B cell (primary cell): ENCODE results near the gene SDK1. TPM values are rescaled to one million over a fixed set of nuclear protein-coding genes. Genes with fewer than 3 reads are reported as not detected.

Experiments
- ATAC-seq: fragments of 200-7000 bp; cut with Tn5 transposase; one replicate; pipeline ENCODE4 v1.10.0; 2021; ENCODE audit warnings: low read depth, mild to moderate bottlenecking, moderate number of reproducible peaks, moderate library complexity
- CTCF ChIA-PET: fragments of 350-600 bp; sonication (Branson Sonifier 250); formaldehyde crosslinking; loops from one replicate; lab custom pipeline; 2021; ENCODE audit warnings: antibody characterized with exemption, inconsistent platforms; lab: Charles Lee
- POLR2A ChIA-PET: fragments of 350-600 bp; sonication (Branson Sonifier 250); formaldehyde crosslinking; loops from one replicate; lab custom pipeline; 2021; ENCODE audit warnings: antibody characterized with exemption; lab: Charles Lee
- DNase-seq: peaks from one replicate; pipeline ENCODE4 v3.0.0; 2013
- H2AFZ ChIP-seq: 2 replicates; pipeline ENCODE4 v1.6.1; 2012; ENCODE audit warnings: mild to moderate bottlenecking, low read depth, low read length; ENCODE audit not compliant: insufficient read depth, poor library complexity, severe bottlenecking
- H3K27ac ChIP-seq, 2 donors: 1 replicate in 1 of 2; 2 replicates in 1 of 2; pipeline ENCODE4 v1.5.1; 2012 to 2013; ENCODE audit warnings: low read length in 2 of 2, mild to moderate bottlenecking in 2 of 2, moderate library complexity in 1 of 2
- H3K27me3 ChIP-seq, 4 experiments: fragments of 200-600 bp in 1 of 4; sonication (generic) in 1 of 4; replicated peaks in 1 of 4; 1 replicate in 2 of 4; 2 replicates in 2 of 4; pipeline versions ENCODE4 v1.6.1 to v1.7.0; 2013 to 2016; ENCODE audit warnings: low read length in 3 of 4, mild to moderate bottlenecking in 2 of 4, mixed read lengths in 1 of 4, moderate library complexity in 1 of 4; ENCODE audit not compliant: insufficient read depth in 4 of 4, control insufficient read depth in 3 of 4; ENCODE audit errors: control extremely low read depth in 1 of 4
- H3K36me3 ChIP-seq, 2 experiments: replicated peaks in 1 of 2; 1 replicate in 1 of 2; 2 replicates in 1 of 2; pipeline versions ENCODE4 v1.6.1 to v1.7.1; 2013; ENCODE audit warnings: low read length in 1 of 2; ENCODE audit not compliant: insufficient read depth in 2 of 2, control insufficient read depth in 1 of 2; ENCODE audit errors: control extremely low read depth in 1 of 2, extremely low read depth in 1 of 2
- H3K4me1 ChIP-seq, 2 donors: fragments of 200-600 bp in 1 of 2; sonication (generic) in 1 of 2; 1 replicate in 1 of 2; 2 replicates in 1 of 2; pipeline versions ENCODE4 v1.5.1 to v1.6.1; 2013 to 2017; ENCODE audit warnings: low read length in 2 of 2; ENCODE audit not compliant: control insufficient read depth in 2 of 2, insufficient read depth in 2 of 2
- H3K4me2 ChIP-seq: replicated peaks from 2 replicates; pipeline ENCODE3; 2012; ENCODE audit warnings: mild to moderate bottlenecking, low read depth, low read length; ENCODE audit not compliant: poor library complexity, severe bottlenecking
- H3K4me3 ChIP-seq, 5 experiments: fragments of 200-600 bp in 1 of 5; sonication (generic) in 1 of 5; 1 replicate in 3 of 5; 2 replicates in 2 of 5; pipeline versions ENCODE4 v1.5.1 to v1.7.0; 2011 to 2016; ENCODE audit warnings: low read length in 4 of 5, mild to moderate bottlenecking in 4 of 5, low read depth in 2 of 5, control low read depth in 1 of 5, moderate library complexity in 1 of 5; ENCODE audit not compliant: insufficient read depth in 1 of 5; ENCODE audit errors: control extremely low read depth in 1 of 5, extremely low read depth in 1 of 5
- H3K79me2 ChIP-seq: fragments of 200-600 bp; sonication (generic); one replicate; pipeline ENCODE4 v1.6.0; 2016; ENCODE audit warnings: low read length; ENCODE audit not compliant: control insufficient read depth, insufficient read depth
- H3K9ac ChIP-seq: fragments of 200-600 bp; sonication (generic); 2 replicates; pipeline ENCODE4 v1.6.1; 2017; ENCODE audit warnings: mild to moderate bottlenecking, low read length, moderate library complexity
- H3K9me3 ChIP-seq, 3 donors: one replicate each; pipeline versions ENCODE4 v1.6.1 to v1.7.1; 2013; ENCODE audit warnings: low read length in 2 of 3; ENCODE audit not compliant: control insufficient read depth in 2 of 3, insufficient read depth in 1 of 3; ENCODE audit errors: control extremely low read depth in 1 of 3
- H4K20me1 ChIP-seq: 2 replicates; pipeline ENCODE4 v1.6.0; 2012; ENCODE audit warnings: mild to moderate bottlenecking, low read length; ENCODE audit not compliant: insufficient read depth, control insufficient read depth, poor library complexity, severe bottlenecking
- H3K27ac Mint-ChIP-seq: one replicate; pipeline ENCODE4 v1.8.0; 2021; ENCODE audit warnings: mixed read lengths
- H3K27me3 Mint-ChIP-seq: one replicate; pipeline ENCODE4 v1.8.0; 2021; ENCODE audit warnings: mixed read lengths
- H3K4me1 Mint-ChIP-seq: one replicate; pipeline ENCODE4 v1.8.0; 2021; ENCODE audit warnings: mixed read lengths
- H3K4me3 Mint-ChIP-seq: one replicate; pipeline ENCODE4 v1.8.0; 2021; ENCODE audit warnings: mixed read lengths
- H3K9me3 Mint-ChIP-seq: one replicate; pipeline ENCODE4 v1.8.0; 2022; ENCODE audit warnings: mixed read lengths; ENCODE audit not compliant: insufficient read depth
- EZH2 ChIP-seq: IDR thresholded peaks from 2 replicates; pipeline ENCODE4 v1.6.1; 2012; ENCODE audit warnings: borderline replicate concordance, low read depth, mild to moderate bottlenecking, moderate library complexity, low read length; ENCODE audit not compliant: insufficient read depth, poor library complexity, severe bottlenecking
- WGBS: methylation state at CpG from one replicate; pipeline ENCODE4 v1.1.5; 2013; ENCODE audit warnings: missing lambda C conversion rate; ENCODE audit not compliant: insufficient coverage; 5-methylcytosine and 5-hydroxymethylcytosine counted together
- intact Hi-C: fragments of 100-400 bp; cut with micrococcal nuclease; formaldehyde crosslinking; loops from one replicate; pipeline ENCODE4 v1.10.0; 2022
- polyA plus RNA-seq: library from polyadenylated mRNA; depleted of rRNA; stranded (reverse); fragments of >200 nt; gene quantifications from 2 replicates; pipeline ENCODE4 v1.2.3, GENCODE V29; 2012
- total RNA-seq, 2 donors: library from RNA; stranded (reverse); fragments of 120-200 nt in 1 of 2; gene quantifications; 1 replicate in 1 of 2; 2 replicates in 1 of 2; pipeline versions ENCODE4 v1.2.3 to v1.2.4, GENCODE V29; 2013 to 2022
- TF ChIP-seq, protein P1 (sequence below): fragments of 200-600 bp; IDR thresholded peaks from one replicate; pipeline ENCODE4 v1.8.0; 2022; ENCODE audit warnings: antibody characterized with exemption, mild to moderate bottlenecking

SDK1 gene
- total and polyA plus RNA-seq, 2 donors (not counting 1 experiment from before 2014, with no cell fraction given): 0.73 to 2.0 TPM

DNA sequence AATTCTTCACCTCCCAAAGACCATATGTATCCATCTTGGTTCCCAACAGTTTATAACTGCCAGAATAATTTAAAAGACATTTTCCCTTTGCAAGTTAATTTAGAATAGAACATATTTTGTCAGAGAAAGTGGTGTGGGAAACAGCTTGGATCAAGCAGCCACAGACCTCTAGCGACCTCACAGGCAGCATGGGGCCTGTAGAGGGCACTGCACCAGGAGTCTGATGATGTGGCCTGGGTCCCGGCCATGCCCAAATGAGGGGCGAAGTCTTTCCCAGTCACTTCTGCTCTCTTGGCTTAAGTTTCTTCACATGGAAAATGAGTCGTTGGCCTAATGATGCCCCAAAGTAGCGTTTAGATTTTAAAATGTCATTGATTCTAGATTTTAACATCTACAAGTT is 243.2 kb downstream of the SDK1 start:
- Histone ChIP-seq H3K27ac (no peak overlapping the region), H3K4me3 (no peak overlapping the region), H3K36me3 (no peaks in the 10 kb centered on the region), H3K9me3 (no peaks in the 10 kb centered on the region), H4K20me1 (no peaks in the 10 kb centered on the region), H2AFZ (no peak overlapping the region), H3K4me2 (no peak overlapping the region), H3K4me1 (no peaks in the 10 kb centered on the region), H3K79me2 (no peaks in the 10 kb centered on the region), H3K27me3 (no peaks in the 10 kb centered on the region), H3K9ac (no peak overlapping the region)
- WGBS: 89% methylated on average over 3 of the region's 5 CpGs
- Mint-ChIP-seq H3K9me3 (no peaks in the 10 kb centered on the region), H3K4me3 (no peak overlapping the region), H3K27ac (no peak overlapping the region), H3K4me1 (no peaks in the 10 kb centered on the region), H3K27me3 (peaks cover 17% of the 10 kb centered on the region)
- ATAC-seq (no peak), DNase-seq (no peak)
- POLR2A ChIA-PET: no interaction called here
- CTCF ChIA-PET: no interaction called here
- TF ChIP-seq, protein P1, sequence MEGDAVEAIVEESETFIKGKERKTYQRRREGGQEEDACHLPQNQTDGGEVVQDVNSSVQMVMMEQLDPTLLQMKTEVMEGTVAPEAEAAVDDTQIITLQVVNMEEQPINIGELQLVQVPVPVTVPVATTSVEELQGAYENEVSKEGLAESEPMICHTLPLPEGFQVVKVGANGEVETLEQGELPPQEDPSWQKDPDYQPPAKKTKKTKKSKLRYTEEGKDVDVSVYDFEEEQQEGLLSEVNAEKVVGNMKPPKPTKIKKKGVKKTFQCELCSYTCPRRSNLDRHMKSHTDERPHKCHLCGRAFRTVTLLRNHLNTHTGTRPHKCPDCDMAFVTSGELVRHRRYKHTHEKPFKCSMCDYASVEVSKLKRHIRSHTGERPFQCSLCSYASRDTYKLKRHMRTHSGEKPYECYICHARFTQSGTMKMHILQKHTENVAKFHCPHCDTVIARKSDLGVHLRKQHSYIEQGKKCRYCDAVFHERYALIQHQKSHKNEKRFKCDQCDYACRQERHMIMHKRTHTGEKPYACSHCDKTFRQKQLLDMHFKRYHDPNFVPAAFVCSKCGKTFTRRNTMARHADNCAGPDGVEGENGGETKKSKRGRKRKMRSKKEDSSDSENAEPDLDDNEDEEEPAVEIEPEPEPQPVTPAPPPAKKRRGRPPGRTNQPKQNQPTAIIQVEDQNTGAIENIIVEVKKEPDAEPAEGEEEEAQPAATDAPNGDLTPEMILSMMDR: no peak
- intact Hi-C loops: no loop called here

DNA sequence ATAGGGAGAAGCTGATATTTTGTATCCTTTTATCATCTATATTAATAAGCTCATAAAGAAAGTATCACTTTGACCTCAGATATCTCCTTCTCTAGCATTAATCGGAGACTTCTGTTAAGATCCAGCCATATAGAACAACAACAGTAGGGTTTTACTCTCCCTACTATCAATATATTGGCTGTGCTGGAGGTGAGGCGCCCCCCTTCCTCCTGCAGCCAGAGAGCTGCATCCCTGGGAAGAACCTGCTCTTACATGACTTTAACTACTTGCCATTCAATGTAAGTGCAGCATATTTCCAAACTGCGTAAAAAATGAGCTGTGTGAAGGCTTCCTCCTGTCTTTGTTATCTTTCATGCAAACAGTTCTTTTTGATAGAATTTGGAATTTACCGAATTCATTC is 247.8 kb downstream of the SDK1 start:
- H3K27me3 ChIP-seq: peaks cover 0 to 2% (median 0%) of the 10 kb centered on the region in 4 experiments
- no peak overlapping the region for H3K4me3 ChIP-seq
- Mint-ChIP-seq H3K9me3 (no peaks in the 10 kb centered on the region), H3K27me3 (peaks cover 34% of the 10 kb centered on the region), H3K4me1 (no peaks in the 10 kb centered on the region), H3K27ac (no peak overlapping the region), H3K4me3 (no peak overlapping the region)
- DNase-seq: no peak
- H4K20me1 ChIP-seq: no peaks in the 10 kb centered on the region
- no peaks in the 10 kb centered on the region for H3K79me2 ChIP-seq
- no peak overlapping the region for H3K4me2 ChIP-seq
- intact Hi-C loops: no loop called here
- no CpG with 5 or more reads among the region's 4 CpGs for WGBS
- no peaks in the 10 kb centered on the region for H3K36me3 ChIP-seq
- no peak overlapping the region for H2AFZ ChIP-seq
- no peak for ATAC-seq
- ChIA-PET CTCF (no interaction called here), POLR2A (no interaction called here)
- TF ChIP-seq, protein P1: no peak
- no peak for TF ChIP-seq EZH2
- no peaks in the 10 kb centered on the region for H3K9me3 ChIP-seq
- no peak overlapping the region for H3K27ac ChIP-seq
- H3K9ac ChIP-seq: no peak overlapping the region
- no peaks in the 10 kb centered on the region for H3K4me1 ChIP-seq
